ENCODE measurements around the gene EME2.
"Not testable (repeated sequence)": the region's sequence is repeated elsewhere in the genome, so short reads cannot be mapped to it uniquely, and the experiment has no call there.

EME2 gene, protein sequence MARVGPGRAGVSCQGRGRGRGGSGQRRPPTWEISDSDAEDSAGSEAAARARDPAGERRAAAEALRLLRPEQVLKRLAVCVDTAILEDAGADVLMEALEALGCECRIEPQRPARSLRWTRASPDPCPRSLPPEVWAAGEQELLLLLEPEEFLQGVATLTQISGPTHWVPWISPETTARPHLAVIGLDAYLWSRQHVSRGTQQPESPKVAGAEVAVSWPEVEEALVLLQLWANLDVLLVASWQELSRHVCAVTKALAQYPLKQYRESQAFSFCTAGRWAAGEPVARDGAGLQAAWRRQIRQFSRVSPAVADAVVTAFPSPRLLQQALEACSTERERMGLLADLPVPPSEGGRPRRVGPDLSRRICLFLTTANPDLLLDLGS

GRCh38 chr16:1772362-1772907 lies at the start of gene EME2:
EME2 (plus strand) TSS chr16:1772810; CDS start chr16:1773228, 418 bp downstream.
- DNase-seq: no peak

- DNase-seq: no peak
Measured at GRCh38 chr16:1723450-1724147, 49.0 kb upstream of the EME2 start.

GRCh38 chr16:1724491-1724890 lies 48.1 kb upstream of the EME2 start:
- DNase-seq: no peak

- DNase-seq: no peak
Measured at GRCh38 chr16:1726661-1727502, 45.7 kb upstream of the EME2 start.

GRCh38 chr16:1727651-1728624 lies 44.7 kb upstream of the EME2 start:
- no peak for DNase-seq

GRCh38 chr16:1729026-1729425 lies 43.6 kb upstream of the EME2 start:
- no peak for DNase-seq

- no peak for DNase-seq
Measured at GRCh38 chr16:1729445-1729844, 43.2 kb upstream of the EME2 start.

GRCh38 chr16:1731073-1731472 lies 41.5 kb upstream of the EME2 start:
- DNase-seq: no peak

- DNase-seq: no peak
Measured at GRCh38 chr16:1731603-1732002, 41.0 kb upstream of the EME2 start.

DNA sequence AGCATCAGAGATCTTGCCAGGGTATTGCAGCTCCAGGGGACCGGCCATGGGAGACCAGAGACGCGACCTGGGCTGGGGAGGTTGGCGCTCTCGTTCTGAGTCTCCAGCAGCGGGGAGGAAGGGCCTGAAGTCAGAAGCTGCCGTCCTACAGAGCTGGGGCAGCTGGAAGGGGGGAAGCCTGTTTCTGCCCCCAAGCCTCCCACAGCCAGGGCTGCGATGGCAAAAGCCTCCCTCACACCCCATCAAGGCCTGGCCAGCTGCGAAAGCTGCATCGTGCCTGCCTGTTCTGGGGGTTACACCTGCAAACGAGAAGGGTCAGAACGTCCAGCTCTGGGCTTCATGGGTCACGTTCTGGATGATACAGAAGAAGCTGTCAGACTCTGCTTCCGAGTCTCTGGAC lies 40.5 kb upstream of the EME2 start:
- DNase-seq: no peak

DNA sequence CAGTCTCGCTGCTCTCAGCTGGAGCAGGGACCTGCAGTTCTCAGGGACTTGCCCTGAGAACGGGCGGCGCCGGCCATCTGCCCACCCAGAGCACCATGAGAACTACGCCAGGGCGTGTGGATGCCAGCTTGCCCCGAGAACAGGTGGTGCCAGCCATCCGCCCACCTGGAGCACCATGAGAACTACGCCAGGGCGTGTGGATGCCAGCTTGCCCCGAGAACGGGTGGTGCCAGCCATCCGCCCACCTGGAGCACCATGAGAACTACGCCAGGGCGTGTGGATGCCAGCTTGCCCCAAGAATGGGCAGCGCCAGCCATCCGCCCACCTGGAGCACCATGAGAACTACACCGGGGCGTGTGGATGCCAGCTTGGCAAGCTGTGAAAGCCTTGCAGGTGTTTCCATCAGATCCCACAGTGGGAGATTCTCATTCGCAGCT lies 40.0 kb upstream of the EME2 start:
- DNase-seq: not testable (repeated sequence)

- no peak for DNase-seq
Measured at GRCh38 chr16:1734123-1734522, 38.5 kb upstream of the EME2 start.

- DNase-seq: no peak
Measured at GRCh38 chr16:1734816-1735215, 37.8 kb upstream of the EME2 start.

DNA sequence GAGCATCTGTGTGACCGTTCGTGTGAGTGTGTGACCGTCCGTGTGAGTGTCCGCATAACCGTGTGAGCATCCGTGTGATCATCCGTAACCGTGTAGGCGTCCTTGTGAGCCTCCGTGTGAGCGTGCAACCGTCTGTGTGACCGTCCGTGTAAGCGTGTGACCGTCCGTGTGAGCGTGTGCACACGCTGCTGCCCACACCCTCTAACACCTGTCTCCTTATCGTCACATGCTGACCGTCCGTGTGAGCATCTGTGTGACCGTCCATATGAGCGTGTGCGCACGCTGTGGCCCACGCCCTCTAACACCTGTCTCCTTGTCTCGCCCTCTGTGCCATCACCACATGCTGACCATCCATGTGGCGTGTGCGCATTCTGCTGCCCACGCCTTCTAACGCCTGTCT lies 32.4 kb upstream of the EME2 start:
- no peak for DNase-seq

DNA sequence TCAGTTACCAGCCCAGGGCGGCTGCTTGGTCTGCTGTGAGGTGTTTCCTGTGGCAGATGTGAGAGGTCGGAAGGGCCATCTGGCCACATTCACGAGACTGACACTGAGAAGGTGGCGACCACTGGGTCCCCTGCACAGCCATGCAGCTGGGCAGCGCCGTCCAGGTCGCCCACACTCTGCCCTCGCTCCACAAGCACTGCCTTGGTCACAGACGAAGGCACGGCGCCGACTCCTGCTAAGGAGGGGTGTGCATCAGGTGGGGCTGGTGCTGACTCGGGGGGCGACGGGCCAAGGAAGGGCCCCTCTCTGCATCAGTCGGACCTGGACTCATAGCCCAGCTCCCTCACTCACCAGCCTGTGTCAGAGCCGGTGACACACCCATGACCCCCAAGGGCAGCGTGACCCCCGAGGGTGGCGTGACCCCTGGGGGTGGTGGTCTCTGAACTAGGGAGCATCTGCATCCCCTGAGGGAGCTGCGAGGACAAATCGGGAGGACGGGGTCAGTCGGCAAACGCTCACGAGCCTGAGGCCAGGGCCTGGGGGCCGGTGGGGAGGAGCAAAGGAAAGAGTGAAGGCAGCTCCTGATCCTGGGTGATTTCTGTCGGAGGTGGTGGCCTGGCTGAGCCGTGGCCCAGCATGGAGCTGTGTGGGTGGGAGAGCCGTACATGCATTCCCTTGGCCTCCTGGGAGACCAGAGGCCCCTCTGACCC lies 31.7 kb upstream of the EME2 start:
- DNase-seq: no peak

DNA sequence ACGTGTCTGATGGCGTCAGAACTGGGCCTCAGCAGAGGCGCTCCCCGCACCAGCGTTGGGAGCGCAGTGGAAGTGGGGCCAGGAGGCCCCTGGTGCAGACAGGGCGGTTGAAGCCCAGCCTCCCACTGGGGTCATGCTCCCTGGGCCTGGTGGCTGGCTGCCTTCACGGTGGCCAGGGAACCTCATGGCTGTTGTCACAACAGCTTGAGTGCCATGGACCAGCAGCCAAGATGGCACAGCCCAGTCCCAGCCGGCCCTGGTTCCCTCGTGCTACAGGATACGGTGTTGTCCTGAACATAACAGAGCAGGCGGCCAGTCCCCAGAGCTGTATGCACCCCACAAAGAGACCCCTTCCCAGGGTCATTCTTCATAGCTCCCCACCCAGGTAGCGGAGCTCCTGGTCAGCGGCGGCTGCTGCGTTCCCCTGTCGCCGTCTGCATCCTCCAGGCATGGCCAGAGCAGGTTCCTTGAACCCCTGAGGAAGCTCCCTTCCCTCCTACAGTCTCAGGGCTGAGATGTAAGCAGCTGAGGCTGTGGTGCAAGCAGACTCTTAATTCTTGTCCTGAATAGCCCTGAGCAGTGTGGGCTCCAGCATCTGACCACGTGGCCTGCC lies 31.0 kb upstream of the EME2 start:
- no peak for DNase-seq

GRCh38 chr16:1743376-1744337 lies 29.0 kb upstream of the EME2 start:
- no peak for DNase-seq

DNA sequence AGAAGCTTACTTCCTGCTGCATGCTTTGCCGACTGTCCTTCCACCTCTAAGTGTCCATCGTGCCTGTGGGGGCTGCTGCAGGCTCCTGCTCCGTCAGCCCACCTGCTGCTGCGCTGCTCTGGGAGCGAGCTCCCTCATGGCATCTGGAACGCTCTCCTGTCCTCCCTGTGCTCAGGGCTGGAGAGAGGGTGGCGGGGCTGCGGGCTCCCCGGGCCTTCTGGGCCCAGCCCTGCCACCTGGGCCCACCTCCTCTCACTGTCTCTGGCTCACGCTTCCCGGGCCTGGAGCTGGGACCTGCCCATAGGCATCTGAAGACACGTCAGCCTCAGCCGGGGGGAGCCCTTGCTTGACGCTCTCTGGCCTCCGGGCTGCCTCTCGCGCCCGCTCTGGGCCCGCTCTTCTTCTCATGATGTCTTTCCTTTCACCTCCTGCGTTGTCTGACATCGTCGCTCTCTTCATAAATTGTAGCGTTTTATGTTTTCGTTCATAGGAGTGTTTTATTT lies 28.2 kb upstream of the EME2 start:
- no peak for DNase-seq

- DNase-seq: no peak
Measured at GRCh38 chr16:1745181-1745899, 27.3 kb upstream of the EME2 start.

Data from NCI-H1436 treated with DMSO at 0.1 percent for 48 hours (cell line).